Left lung (tissue), 10 donors: ENCODE data around the gene FOXI3. TPM values are rescaled to one million over a fixed set of nuclear protein-coding genes. Genes with fewer than 3 reads are reported as not detected.

Source experiments
- ATAC-seq: fragments of 200-7000 bp; cut with Tn5 transposase; one replicate; pipeline ENCODE4 v1.9.1; 2020; ENCODE audit warnings: moderate library complexity
- DNase-seq, 4 donors: peaks; one replicate each; pipeline ENCODE4 v3.0.0-alpha.2; 2013 to 2020
- H3K27ac ChIP-seq, 2 donors: fragments of 200-600 bp; sonication (generic) in 1 of 2; one replicate each; pipeline versions ENCODE4 v1.5.0 to v1.8.0; 2020 to 2021
- H3K27me3 ChIP-seq, 2 donors: fragments of 200-600 bp; sonication (generic) in 1 of 2; one replicate each; pipeline versions ENCODE4 v1.5.0 to v1.8.0; 2020 to 2021
- H3K36me3 ChIP-seq, 2 donors: fragments of 200-600 bp; sonication (generic) in 1 of 2; one replicate each; pipeline versions ENCODE4 v1.5.0 to v1.8.0; 2020 to 2021
- H3K4me1 ChIP-seq, 2 donors: fragments of 200-600 bp; one replicate each; pipeline ENCODE4 v1.8.0; 2021
- H3K4me3 ChIP-seq, 2 donors: fragments of 200-600 bp; sonication (generic) in 1 of 2; one replicate each; pipeline versions ENCODE4 v1.5.0 to v1.8.0; 2020 to 2021; ENCODE audit warnings: mild to moderate bottlenecking in 1 of 2
- H3K9me3 ChIP-seq, 2 donors: fragments of 200-600 bp; sonication (generic) in 1 of 2; one replicate each; pipeline versions ENCODE4 v1.5.0 to v1.8.0; 2020 to 2021
- CTCF ChIP-seq, 2 donors: fragments of 200-600 bp; sonication (generic) in 1 of 2; IDR thresholded peaks; one replicate each; pipeline versions ENCODE4 v1.5.0 to v1.8.0; 2021; ENCODE audit warnings: antibody characterized with exemption in 2 of 2
- intact Hi-C, 2 donors: fragments of 100-400 bp; cut with DNase I; formaldehyde crosslinking; loops; one replicate each; pipeline versions ENCODE4 v1.11.2 to v1.14.2; 2022
- polyA plus RNA-seq, 6 donors: library from polyadenylated mRNA; unstranded; fragments of 120-200 nt; gene quantifications; one replicate each; pipeline ENCODE4 v1.2.1, GENCODE V29; 2013; ENCODE audit not compliant: insufficient read length in 6 of 6
- total RNA-seq, 2 donors: library from RNA; stranded (reverse); fragmentation: NEBNext Ultra II Directional; extraction: Animal tissue kit (Norgen Biotek cat#: 25700); gene quantifications; one replicate each; pipeline ENCODE4 v1.2.1, GENCODE V29; 2021
- donor health status: DM: no; HTN: yes; CAD: no.
- donor health status: DM: no; HTN: no; CAD: no.

Gene FOXI3
- total and polyA plus RNA-seq, 8 donors: 0.07 to 0.08 (median 0.07) TPM; not detected in 5

GRCh38 chr2:88469202-88470114 lies 17.0 kb upstream of the FOXI3 start:
- no peak for TF ChIP-seq CTCF (IDR thresholded peaks at IDR 0.05)
- DNase-seq (no peak), ATAC-seq (no peak)
- no peak overlapping the region for H3K27ac ChIP-seq
- no peak overlapping the region for H3K4me3 ChIP-seq
- H3K4me1 ChIP-seq: no peaks in the 10 kb centered on the region
- intact Hi-C loops: no loop called here
- H3K9me3 ChIP-seq: no peaks in the 10 kb centered on the region
- no peaks in the 10 kb centered on the region for H3K36me3 ChIP-seq
- peaks cover 0 to 11% of the 10 kb centered on the region in 2 donors for H3K27me3 ChIP-seq

GRCh38 chr2:88464153-88464552 lies 11.7 kb upstream of the FOXI3 start:
- no peaks in the 10 kb centered on the region for H3K36me3 ChIP-seq
- H3K4me3 ChIP-seq: no peak overlapping the region
- H3K4me1 ChIP-seq: no peaks in the 10 kb centered on the region
- H3K27ac ChIP-seq: no peak overlapping the region
- no peak for TF ChIP-seq CTCF (IDR thresholded peaks at IDR 0.05)
- H3K9me3 ChIP-seq: no peaks in the 10 kb centered on the region
- ATAC-seq (no peak), DNase-seq (no peak)
- intact Hi-C loops: no loop called here
- H3K27me3 ChIP-seq: peaks cover 0 to 33% of the 10 kb centered on the region in 2 donors

GRCh38 chr2:88458633-88459032 lies 6.1 kb upstream of the FOXI3 start:
- TF ChIP-seq CTCF (IDR thresholded peaks at IDR 0.05): no peak
- Histone ChIP-seq H3K9me3 (no peaks in the 10 kb centered on the region), H3K36me3 (no peaks in the 10 kb centered on the region), H3K27ac (no peak overlapping the region), H3K4me1 (no peaks in the 10 kb centered on the region), H3K4me3 (no peak overlapping the region), H3K27me3 (peaks cover 25 to 85% of the 10 kb centered on the region in 2 donors)
- DNase-seq (no peak), ATAC-seq (no peak)
- intact Hi-C loops: no loop called here

GRCh38 chr2:88452980-88453582 lies 588 bp upstream of the FOXI3 start:
- Histone ChIP-seq H3K27me3 (peaks cover 71 to 98% of the 10 kb centered on the region in 2 donors), H3K36me3 (no peaks in the 10 kb centered on the region), H3K4me3 (no peak overlapping the region), H3K27ac (no peak overlapping the region), H3K4me1 (peaks cover 0 to 10% of the 10 kb centered on the region in 2 donors), H3K9me3 (no peaks in the 10 kb centered on the region)
- DNase-seq: peak in 1 of 4 donors; percentile 55
- intact Hi-C loops: no loop called here
- no peak for TF ChIP-seq CTCF (IDR thresholded peaks at IDR 0.05)
- ATAC-seq: no peak
